Parathyroid adenoma (tissue), 2 donors: ENCODE results near the gene GRK1.

ENCODE experiments used
- H2AFZ ChIP-seq: fragments of 300-600 bp; sonication (generic); one replicate; pipeline ENCODE4 v1.7.0; 2017; ENCODE audit warnings: antibody characterized with exemption, mild to moderate bottlenecking
- H3K27ac ChIP-seq: fragments of 300-600 bp; sonication (generic); one replicate; pipeline ENCODE4 v1.7.0; 2017
- H3K27me3 ChIP-seq: fragments of 300-600 bp; sonication (generic); one replicate; pipeline ENCODE4 v1.7.0; 2017; ENCODE audit warnings: low read length; ENCODE audit not compliant: control insufficient read depth, insufficient read depth
- H3K36me3 ChIP-seq: fragments of 300-600 bp; sonication (generic); one replicate; pipeline ENCODE4 v1.7.0; 2017; ENCODE audit warnings: low read length; ENCODE audit not compliant: control insufficient read depth, insufficient read depth
- H3K4me1 ChIP-seq: fragments of 300-600 bp; sonication (generic); one replicate; pipeline ENCODE4 v1.7.0; 2017; ENCODE audit warnings: control low read depth
- H3K4me2 ChIP-seq: fragments of 300-600 bp; sonication (generic); one replicate; pipeline ENCODE4 v1.7.0; 2017; ENCODE audit warnings: low read length
- H3K4me3 ChIP-seq: fragments of 300-600 bp; sonication (generic); one replicate; pipeline ENCODE4 v1.7.0; 2017; ENCODE audit warnings: low read depth, low read length
- H3K79me2 ChIP-seq: fragments of 300-600 bp; sonication (generic); one replicate; pipeline ENCODE4 v1.7.0; 2017; ENCODE audit warnings: control low read depth
- H3K9ac ChIP-seq: fragments of 300-600 bp; sonication (generic); one replicate; pipeline ENCODE4 v1.7.0; 2017; ENCODE audit warnings: mild to moderate bottlenecking
- H3K9me3 ChIP-seq: fragments of 300-600 bp; sonication (generic); one replicate; pipeline ENCODE4 v1.7.0; 2017; ENCODE audit warnings: low read length; ENCODE audit not compliant: control insufficient read depth
- CTCF ChIP-seq: fragments of 300-600 bp; sonication (generic); IDR thresholded peaks from one replicate; pipeline ENCODE4 v1.7.0; 2017; ENCODE audit warnings: antibody characterized with exemption, mild to moderate bottlenecking
- donor health status: primary hyperparathyroidism.

GRK1 gene

DNA sequence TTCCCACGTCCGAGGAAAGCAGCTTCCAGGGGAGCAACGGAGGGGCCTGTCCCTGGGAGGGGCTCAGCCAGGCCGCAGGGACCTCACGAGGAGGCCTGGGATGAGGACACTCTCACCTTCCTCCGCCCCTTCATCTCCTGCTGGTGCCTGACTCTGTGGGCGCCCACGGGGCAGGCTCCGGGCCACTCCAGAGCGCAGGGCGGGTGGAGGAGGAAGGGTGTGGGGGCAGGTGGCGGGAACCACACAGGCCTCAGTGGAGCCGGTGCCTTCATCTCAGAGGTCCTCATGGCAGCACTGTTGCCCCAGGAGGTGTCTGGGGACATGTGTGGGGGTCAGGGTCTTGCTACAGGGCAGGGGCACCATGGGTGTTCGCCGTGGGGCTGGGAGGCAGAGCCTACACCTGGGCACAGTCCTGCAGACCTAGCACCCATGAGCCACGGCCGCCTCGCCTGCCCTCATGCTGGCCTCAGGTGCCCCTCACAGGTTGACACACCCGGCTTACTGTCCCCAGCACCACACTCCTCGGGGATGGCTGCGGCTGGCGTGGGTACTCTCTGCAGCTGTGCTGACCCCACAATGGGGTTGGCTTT is 81.9 kb downstream of the GRK1 start:
- H3K36me3 ChIP-seq, result no peaks in the 10 kb centered on the region
- no peak overlapping the region for H3K9ac ChIP-seq
- H3K27ac ChIP-seq, result no peak overlapping the region
- no peaks in the 10 kb centered on the region for H3K9me3 ChIP-seq
- no peak overlapping the region for H2AFZ ChIP-seq
- no peaks in the 10 kb centered on the region for H3K27me3 ChIP-seq
- no peak for TF ChIP-seq CTCF
- no peak overlapping the region for H3K4me3 ChIP-seq
- no peak overlapping the region for H3K4me2 ChIP-seq
- no peaks in the 10 kb centered on the region for H3K4me1 ChIP-seq
- H3K79me2 ChIP-seq, result no peaks in the 10 kb centered on the region

GRCh38 chr13:113749507-113749906 is 82.5 kb downstream of the GRK1 start:
- no peak overlapping the region for H3K27ac ChIP-seq
- H3K79me2 ChIP-seq, result no peaks in the 10 kb centered on the region
- H3K4me2 ChIP-seq, result no peak overlapping the region
- no peaks in the 10 kb centered on the region for H3K27me3 ChIP-seq
- H3K4me1 ChIP-seq, result no peaks in the 10 kb centered on the region
- no peaks in the 10 kb centered on the region for H3K9me3 ChIP-seq
- H3K9ac ChIP-seq, result no peak overlapping the region
- no peak overlapping the region for H3K4me3 ChIP-seq
- no peaks in the 10 kb centered on the region for H3K36me3 ChIP-seq
- no peak for TF ChIP-seq CTCF
- no peak overlapping the region for H2AFZ ChIP-seq

GRCh38 chr13:113749967-113750366 is 82.9 kb downstream of the GRK1 start:
- H3K9me3 ChIP-seq, result no peaks in the 10 kb centered on the region
- no peak overlapping the region for H3K4me3 ChIP-seq
- TF ChIP-seq CTCF, result no peak
- H3K9ac ChIP-seq, result no peak overlapping the region
- no peaks in the 10 kb centered on the region for H3K27me3 ChIP-seq
- no peaks in the 10 kb centered on the region for H3K79me2 ChIP-seq
- no peak overlapping the region for H3K27ac ChIP-seq
- no peak overlapping the region for H2AFZ ChIP-seq
- H3K36me3 ChIP-seq, result no peaks in the 10 kb centered on the region
- H3K4me2 ChIP-seq, result no peak overlapping the region
- no peaks in the 10 kb centered on the region for H3K4me1 ChIP-seq

- Histone ChIP-seq H3K9ac (no peak overlapping the region), H2AFZ (no peak overlapping the region), H3K4me1 (no peaks in the 10 kb centered on the region), H3K27me3 (no peaks in the 10 kb centered on the region), H3K27ac (no peak overlapping the region), H3K36me3 (no peaks in the 10 kb centered on the region), H3K4me3 (no peak overlapping the region), H3K4me2 (no peak overlapping the region), H3K79me2 (no peaks in the 10 kb centered on the region), H3K9me3 (no peaks in the 10 kb centered on the region)
- no peak for TF ChIP-seq CTCF
Measured at GRCh38 chr13:113750554-113751399, 83.8 kb downstream of the GRK1 start.
